Measurements from ENCODE around the gene CD6.

CD6 gene

DNA sequence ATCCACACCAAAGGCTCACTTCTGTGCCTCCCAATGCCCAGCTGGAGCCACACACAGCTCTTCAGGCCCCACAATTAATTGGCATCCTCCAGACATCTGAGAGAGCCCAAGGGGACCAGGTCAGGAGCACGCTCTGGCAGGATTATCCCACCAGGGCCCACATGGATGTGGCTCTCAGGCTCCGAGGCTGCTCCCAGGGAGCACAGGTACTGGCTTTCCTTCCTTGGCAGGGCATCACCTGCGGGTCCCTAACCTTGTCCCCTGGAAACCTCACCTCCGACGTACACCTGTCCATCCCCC, 54.3 kb downstream of the CD6 start:
- Mint-ChIP-seq H3K27me3 (ENCODE audit: low read depth) (no peaks in the 10 kb centered on the region), H3K36me3 (ENCODE audit: low read depth) (peaks cover 38% of the 10 kb centered on the region), H3K4me1 (ENCODE audit: low read depth) (peaks cover 74% of the 10 kb centered on the region), H3K4me3 (no peak overlapping the region), H3K9me3 (no peaks in the 10 kb centered on the region), H3K27ac (peak overlapping the region; percentile 93)

DNA sequence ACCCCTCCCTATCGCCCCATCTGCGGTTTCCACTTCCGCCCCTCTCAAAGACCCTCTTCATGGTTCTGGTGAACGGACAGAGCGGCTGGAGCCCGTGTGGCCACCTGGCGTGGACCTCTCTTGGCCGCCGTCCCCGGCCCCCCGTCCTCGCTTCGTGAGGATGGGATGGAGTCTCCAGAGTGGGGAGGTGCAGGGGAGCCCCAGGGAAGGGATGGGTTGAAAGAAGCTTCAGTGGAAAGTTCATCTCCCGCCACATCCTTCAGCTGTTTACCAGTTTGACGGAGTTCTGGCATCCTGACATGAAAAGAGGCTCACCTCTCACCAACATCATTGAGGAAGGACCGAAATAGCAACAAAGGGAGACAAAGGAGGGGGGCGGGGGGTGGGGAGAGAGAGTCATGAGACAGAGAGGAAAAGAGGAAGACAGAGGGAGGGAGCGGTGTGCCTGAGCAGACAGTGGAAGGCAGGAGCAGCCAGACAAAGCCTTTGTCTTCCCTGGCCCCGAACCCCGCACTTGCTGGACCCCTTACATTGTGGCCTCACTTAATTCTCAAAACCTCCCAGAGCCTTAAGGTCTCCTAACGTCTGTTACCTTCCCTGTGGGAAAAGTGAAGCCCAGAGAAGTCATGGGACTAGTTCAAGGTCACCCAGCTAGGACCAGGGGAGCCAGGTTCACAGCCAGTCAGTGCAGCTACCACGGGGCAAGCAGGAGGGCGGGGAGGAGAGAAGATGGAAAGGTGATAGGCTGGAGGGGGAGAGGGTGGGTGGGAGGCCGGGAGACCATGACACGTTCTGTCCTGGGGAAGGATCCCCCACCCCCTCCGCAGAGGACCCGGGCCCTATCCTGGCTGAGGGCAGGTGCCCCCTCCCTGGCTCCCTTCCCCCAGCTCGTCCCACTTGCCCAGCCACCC, 54.9 kb downstream of the CD6 start:
- H3K27ac Mint-ChIP-seq, result peak overlapping the region; percentile 93
- no peaks in the 10 kb centered on the region for H3K27me3 Mint-ChIP-seq (ENCODE audit: low read depth)
- peaks cover 32% of the 10 kb centered on the region for H3K36me3 Mint-ChIP-seq (ENCODE audit: low read depth)
- H3K4me1 Mint-ChIP-seq (ENCODE audit: low read depth), result peaks cover 70% of the 10 kb centered on the region
- H3K9me3 Mint-ChIP-seq, result no peaks in the 10 kb centered on the region
- peak overlapping the region; percentile 86 for H3K4me3 Mint-ChIP-seq

- Mint-ChIP-seq H3K27ac (peak overlapping the region; percentile 93), H3K36me3 (ENCODE audit: low read depth) (peaks cover 30% of the 10 kb centered on the region), H3K4me3 (peak overlapping the region; percentile 86), H3K9me3 (no peaks in the 10 kb centered on the region), H3K4me1 (ENCODE audit: low read depth) (peaks cover 67% of the 10 kb centered on the region), H3K27me3 (ENCODE audit: low read depth) (no peaks in the 10 kb centered on the region)
Observed at GRCh38 chr11:61027141-61027840, 55.8 kb downstream of the CD6 start.

DNA sequence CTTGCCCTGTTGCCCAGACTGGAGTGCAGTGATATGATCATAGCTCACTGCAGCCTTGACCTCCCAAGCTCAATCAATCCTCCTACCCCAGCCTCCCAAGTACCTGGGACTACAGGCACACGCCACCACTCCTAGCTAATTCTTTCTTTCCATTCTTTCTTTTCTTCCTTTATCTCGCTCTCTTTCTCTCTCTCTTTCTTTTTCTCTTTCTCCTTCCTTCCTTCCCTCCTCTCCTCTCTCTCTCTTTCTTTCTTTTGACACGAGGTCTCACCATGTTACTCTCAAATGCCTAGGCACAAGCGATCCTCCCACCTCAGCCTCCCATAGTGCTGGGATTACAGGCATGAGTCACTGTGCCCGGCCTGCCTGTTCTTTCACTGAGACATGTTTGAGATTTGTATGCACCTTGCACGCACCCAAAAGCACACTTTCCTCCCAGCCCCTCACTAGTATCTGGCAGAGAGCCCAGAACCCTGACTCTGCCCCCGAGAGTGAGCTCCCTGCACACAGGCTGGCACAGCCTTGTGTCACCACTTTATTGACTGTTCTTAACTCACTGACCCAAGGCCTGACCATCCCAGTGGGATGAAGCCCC, 56.8 kb downstream of the CD6 start:
- H3K36me3 Mint-ChIP-seq (ENCODE audit: low read depth), result peaks cover 33% of the 10 kb centered on the region
- H3K4me1 Mint-ChIP-seq (ENCODE audit: low read depth), result peaks cover 66% of the 10 kb centered on the region
- no peaks in the 10 kb centered on the region for H3K9me3 Mint-ChIP-seq
- peak overlapping the region; percentile 86 for H3K4me3 Mint-ChIP-seq
- no peaks in the 10 kb centered on the region for H3K27me3 Mint-ChIP-seq (ENCODE audit: low read depth)
- peak overlapping the region; percentile 93 for H3K27ac Mint-ChIP-seq

DNA sequence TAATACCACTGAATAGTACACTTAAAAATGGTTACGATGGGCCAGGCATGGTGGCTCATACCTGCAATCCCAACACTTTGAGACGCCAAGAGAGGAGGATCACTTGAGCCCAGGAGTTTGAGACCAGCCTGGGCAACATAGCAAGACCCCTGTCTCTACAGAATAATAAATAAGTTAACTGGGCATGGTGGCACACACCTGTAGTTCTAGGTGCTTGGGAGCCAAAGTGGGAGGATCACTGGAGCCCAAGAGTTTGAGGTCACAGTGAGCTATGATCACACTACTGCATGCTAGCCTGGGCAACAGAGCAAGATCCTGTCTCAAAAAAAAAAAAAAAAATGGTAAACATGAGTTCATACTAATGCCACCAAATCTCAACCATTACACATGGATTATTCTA, 61.3 kb downstream of the CD6 start:
- Mint-ChIP-seq H3K4me3 (no peak overlapping the region), H3K36me3 (ENCODE audit: low read depth) (peaks cover 36% of the 10 kb centered on the region), H3K27me3 (ENCODE audit: low read depth) (no peaks in the 10 kb centered on the region), H3K27ac (no peak overlapping the region), H3K4me1 (ENCODE audit: low read depth) (peaks cover 56% of the 10 kb centered on the region), H3K9me3 (no peaks in the 10 kb centered on the region)

GRCh38 chr11:61033417-61033816, 61.9 kb downstream of the CD6 start:
- Mint-ChIP-seq H3K4me3 (no peak overlapping the region), H3K36me3 (ENCODE audit: low read depth) (peaks cover 36% of the 10 kb centered on the region), H3K27ac (peak overlapping the region; percentile 37)

GRCh38 chr11:61034111-61034510, 62.6 kb downstream of the CD6 start:
- Mint-ChIP-seq H3K4me1 (ENCODE audit: low read depth) (peaks cover 48% of the 10 kb centered on the region), H3K4me3 (no peak overlapping the region), H3K9me3 (no peaks in the 10 kb centered on the region), H3K27me3 (ENCODE audit: low read depth) (no peaks in the 10 kb centered on the region), H3K36me3 (ENCODE audit: low read depth) (peaks cover 38% of the 10 kb centered on the region), H3K27ac (no peak overlapping the region)

More at GRCh38 chr11:61033417-61033816, 61.9 kb downstream of the CD6 start:
- H3K27me3 Mint-ChIP-seq (ENCODE audit: low read depth), result no peaks in the 10 kb centered on the region
- peaks cover 52% of the 10 kb centered on the region for H3K4me1 Mint-ChIP-seq (ENCODE audit: low read depth)
- H3K9me3 Mint-ChIP-seq, result no peaks in the 10 kb centered on the region

DNA sequence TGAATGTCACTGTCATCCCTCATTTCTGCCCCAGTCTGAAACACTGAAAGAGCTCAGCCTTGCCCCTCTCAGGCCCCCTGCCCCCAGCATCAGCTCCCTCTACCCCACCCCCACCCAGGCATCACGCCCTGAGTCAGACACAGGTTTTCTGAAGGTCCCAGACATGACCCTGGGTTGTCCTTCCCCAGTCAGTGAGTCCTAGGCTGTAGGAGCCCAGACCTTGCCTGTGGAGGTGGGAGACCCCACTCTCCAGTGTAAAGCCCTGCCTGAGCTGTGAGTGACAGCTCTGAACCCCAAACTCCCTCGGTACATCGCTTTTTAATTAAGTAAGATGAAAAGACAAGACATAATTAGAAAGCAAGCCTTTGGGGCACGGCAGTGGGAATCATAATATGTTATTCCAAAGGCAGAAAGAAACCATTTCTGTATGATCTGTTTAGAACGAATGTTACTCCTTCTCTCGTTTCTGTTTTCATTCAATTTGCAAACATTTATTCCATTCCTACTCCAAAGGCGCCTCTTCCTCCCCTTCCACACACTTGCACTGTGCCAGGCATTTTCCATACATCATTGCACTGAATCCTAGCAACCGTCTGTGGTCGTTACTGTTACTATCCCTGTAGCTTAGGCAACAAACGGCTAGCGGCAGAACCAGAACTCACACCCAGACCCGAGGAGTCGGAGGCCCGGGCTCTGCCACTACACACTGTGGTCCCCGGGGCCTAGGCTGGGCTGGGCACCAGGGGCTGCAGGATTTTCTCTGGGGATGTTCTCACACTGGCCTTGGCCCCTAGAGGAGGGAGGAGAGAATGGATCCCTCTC, 63.4 kb downstream of the CD6 start:
- H3K27ac Mint-ChIP-seq, result peak overlapping the region; percentile 54
- no peaks in the 10 kb centered on the region for H3K27me3 Mint-ChIP-seq (ENCODE audit: low read depth)
- peaks cover 33% of the 10 kb centered on the region for H3K36me3 Mint-ChIP-seq (ENCODE audit: low read depth)
- no peaks in the 10 kb centered on the region for H3K9me3 Mint-ChIP-seq
- peaks cover 49% of the 10 kb centered on the region for H3K4me1 Mint-ChIP-seq (ENCODE audit: low read depth)
- no peak overlapping the region for H3K4me3 Mint-ChIP-seq

DNA sequence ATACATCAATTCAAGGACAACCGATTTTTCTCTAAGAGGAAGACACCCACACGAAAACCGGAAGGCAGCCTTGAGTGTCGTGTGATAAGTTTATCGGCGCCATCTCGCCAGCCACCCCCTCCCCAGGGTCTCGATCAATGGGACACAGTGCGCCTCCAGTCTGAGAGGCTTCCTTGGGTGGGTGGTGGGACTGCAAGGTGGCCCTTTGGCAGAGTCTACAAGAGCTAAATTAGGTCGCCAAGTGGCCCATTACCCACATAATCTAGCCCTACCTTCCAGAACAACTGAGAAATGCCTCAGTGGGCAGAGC, 64.0 kb downstream of the CD6 start:
- no peak overlapping the region for H3K4me3 Mint-ChIP-seq
- H3K27ac Mint-ChIP-seq, result peak overlapping the region; percentile 54
- H3K9me3 Mint-ChIP-seq, result no peaks in the 10 kb centered on the region
- peaks cover 49% of the 10 kb centered on the region for H3K4me1 Mint-ChIP-seq (ENCODE audit: low read depth)
- peaks cover 31% of the 10 kb centered on the region for H3K36me3 Mint-ChIP-seq (ENCODE audit: low read depth)
- H3K27me3 Mint-ChIP-seq (ENCODE audit: low read depth), result no peaks in the 10 kb centered on the region

- no peaks in the 10 kb centered on the region for H3K27me3 Mint-ChIP-seq (ENCODE audit: low read depth)
- H3K9me3 Mint-ChIP-seq, result no peaks in the 10 kb centered on the region
- H3K4me3 Mint-ChIP-seq, result no peak overlapping the region
- H3K4me1 Mint-ChIP-seq (ENCODE audit: low read depth), result peaks cover 57% of the 10 kb centered on the region
- peaks cover 22% of the 10 kb centered on the region for H3K36me3 Mint-ChIP-seq (ENCODE audit: low read depth)
- H3K27ac Mint-ChIP-seq, result peak overlapping the region; percentile 88
Observed at GRCh38 chr11:61037441-61038093, 66.1 kb downstream of the CD6 start.

DNA sequence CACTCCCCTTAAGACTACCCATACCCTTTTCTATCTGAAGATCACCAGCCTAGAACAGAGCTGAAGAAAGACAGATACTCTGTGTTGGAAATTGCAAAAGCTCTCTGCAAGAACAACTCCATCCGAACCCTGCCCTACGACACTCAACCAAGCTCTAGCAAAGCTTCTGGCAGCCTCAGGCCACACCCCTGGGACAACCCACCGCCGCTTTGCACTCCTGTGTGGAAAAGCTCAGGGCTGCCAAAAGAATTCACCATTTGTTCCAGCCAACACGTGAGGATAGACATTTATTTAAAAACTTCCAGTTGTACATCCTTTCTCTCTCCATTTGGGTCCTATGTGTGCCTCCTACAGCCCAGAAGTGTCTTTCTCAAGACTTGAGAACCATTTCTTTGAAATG, 68.4 kb downstream of the CD6 start:
- Mint-ChIP-seq H3K4me3 (no peak overlapping the region), H3K9me3 (no peaks in the 10 kb centered on the region), H3K27me3 (ENCODE audit: low read depth) (no peaks in the 10 kb centered on the region), H3K36me3 (ENCODE audit: low read depth) (peaks cover 13% of the 10 kb centered on the region), H3K4me1 (ENCODE audit: low read depth) (peaks cover 56% of the 10 kb centered on the region), H3K27ac (peak overlapping the region; percentile 43)

DNA sequence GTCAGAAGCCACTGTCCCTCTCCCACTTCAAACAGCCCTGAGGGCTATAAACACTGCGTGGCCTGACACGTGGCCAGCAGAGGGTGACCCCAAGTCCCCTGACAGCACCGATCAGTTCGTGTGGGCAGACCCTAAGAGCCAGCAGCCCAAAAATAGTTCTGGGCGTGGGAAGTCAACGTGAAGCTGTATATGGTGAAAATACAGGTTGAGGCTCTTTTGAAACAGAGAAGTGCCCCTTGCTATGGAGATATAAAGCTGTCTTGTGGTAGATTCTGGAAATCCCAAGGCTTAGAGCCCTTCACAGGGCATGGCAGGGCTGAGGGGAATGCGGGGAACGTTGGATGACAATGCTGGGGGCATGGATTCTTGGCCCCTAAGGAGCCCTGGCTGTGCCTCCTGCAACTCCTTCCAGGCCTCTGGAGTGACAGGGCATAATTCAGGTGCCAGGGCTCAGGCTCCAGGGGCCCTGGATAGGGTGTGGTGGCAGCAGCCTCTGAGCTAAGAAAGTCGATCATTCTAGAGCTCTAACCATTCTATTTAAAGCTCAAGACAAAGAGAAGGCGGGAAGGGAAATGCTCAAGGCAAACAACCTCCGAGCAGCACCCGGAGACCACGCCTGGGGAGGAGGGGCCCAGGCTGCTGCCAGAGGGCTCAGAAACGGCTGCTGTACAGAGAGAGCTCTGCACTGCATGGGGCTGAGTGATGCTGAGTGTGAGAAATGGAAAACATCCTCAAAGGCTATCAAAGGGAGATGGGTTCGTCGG, 70.5 kb downstream of the CD6 start:
- H3K27ac Mint-ChIP-seq, result peak overlapping the region; percentile 96
- no peaks in the 10 kb centered on the region for H3K27me3 Mint-ChIP-seq (ENCODE audit: low read depth)
- no peaks in the 10 kb centered on the region for H3K9me3 Mint-ChIP-seq
- peak overlapping the region; percentile 61 for H3K4me3 Mint-ChIP-seq
- H3K36me3 Mint-ChIP-seq (ENCODE audit: low read depth), result peaks cover 7% of the 10 kb centered on the region
- H3K4me1 Mint-ChIP-seq (ENCODE audit: low read depth), result peaks cover 56% of the 10 kb centered on the region

GRCh38 chr11:61042537-61042936, 71.1 kb downstream of the CD6 start:
- H3K4me1 Mint-ChIP-seq (ENCODE audit: low read depth), result peaks cover 55% of the 10 kb centered on the region
- H3K27ac Mint-ChIP-seq, result peak overlapping the region; percentile 96
- no peaks in the 10 kb centered on the region for H3K9me3 Mint-ChIP-seq
- H3K27me3 Mint-ChIP-seq (ENCODE audit: low read depth), result no peaks in the 10 kb centered on the region
- peaks cover 10% of the 10 kb centered on the region for H3K36me3 Mint-ChIP-seq (ENCODE audit: low read depth)
- peak overlapping the region; percentile 67 for H3K4me3 Mint-ChIP-seq
